ENCODE results near the gene AATF. TPM values are rescaled to one million over a fixed set of nuclear protein-coding genes. Genes with fewer than 3 reads are reported as not detected.

Gene AATF

GRCh38 chr17:37101306-37101705 lies 152.6 kb downstream of the AATF start:
- no peak overlapping the region for H2AK5ac ChIP-seq (ENCODE audit: low read length)
- no peak for DNase-seq
- H2BK120ac ChIP-seq (ENCODE audit: low read depth, low read length): no peak overlapping the region
- H3K27ac ChIP-seq (ENCODE audit: low read depth, low read length): no peak overlapping the region
- no peak overlapping the region for H3K23ac ChIP-seq (ENCODE audit: low read length)
- no peak overlapping the region for H4K5ac ChIP-seq (ENCODE audit: low read length)
- no peaks in the 10 kb centered on the region for H3K79me2 ChIP-seq (ENCODE audit: control insufficient read depth, insufficient read depth, low read length)
- no peaks in the 10 kb centered on the region for H3K4me1 ChIP-seq (ENCODE audit: control insufficient read depth, low read depth, low read length)
- H3K27me3 ChIP-seq (ENCODE audit: insufficient read depth, low read length, poor library complexity): no peaks in the 10 kb centered on the region
- no peak overlapping the region for H3K4me2 ChIP-seq (ENCODE audit: low read length)
- H2BK5ac ChIP-seq (ENCODE audit: low read length): no peak overlapping the region
- H3K18ac ChIP-seq (ENCODE audit: low read length): no peak overlapping the region
- no peak overlapping the region for H3K9ac ChIP-seq (ENCODE audit: low read length)
- H4K8ac ChIP-seq (ENCODE audit: low read depth, low read length): no peak overlapping the region
- WGBS (ENCODE audit: extremely low coverage, insufficient coverage, low lambda C conversion rate): no CpG with 5 or more reads among the region's 2 CpGs
- H2BK15ac ChIP-seq (replicated peaks; ENCODE audit: low read depth): no peak overlapping the region
- no peak overlapping the region for H3K56ac ChIP-seq (ENCODE audit: low read length)
- peaks cover 6% of the 10 kb centered on the region for H3K36me3 ChIP-seq (ENCODE audit: control insufficient read depth, insufficient read depth, low read length)
- H3K4ac ChIP-seq (ENCODE audit: low read depth, low read length): no peak overlapping the region
- H3K4me3 ChIP-seq (ENCODE audit: low read length): no peak overlapping the region
- H3K79me1 ChIP-seq (ENCODE audit: low read length): no peaks in the 10 kb centered on the region

GRCh38 chr17:37103231-37103630 lies 154.5 kb downstream of the AATF start:
- Histone ChIP-seq H3K4me3 (ENCODE audit: low read length) (no peak overlapping the region), H3K36me3 (ENCODE audit: control insufficient read depth, insufficient read depth, low read length) (no peaks in the 10 kb centered on the region), H2BK15ac (replicated peaks; ENCODE audit: low read depth) (no peak overlapping the region), H4K5ac (ENCODE audit: low read length) (no peak overlapping the region), H3K4me2 (ENCODE audit: low read length) (no peak overlapping the region), H3K27me3 (ENCODE audit: insufficient read depth, low read length, poor library complexity) (no peaks in the 10 kb centered on the region), H3K18ac (ENCODE audit: low read length) (no peak overlapping the region), H3K4ac (ENCODE audit: low read depth, low read length) (no peak overlapping the region), H3K9ac (ENCODE audit: low read length) (no peak overlapping the region), H2AK5ac (ENCODE audit: low read length) (no peak overlapping the region), H3K4me1 (ENCODE audit: control insufficient read depth, low read depth, low read length) (peaks cover 4% of the 10 kb centered on the region), H2BK120ac (ENCODE audit: low read depth, low read length) (no peak overlapping the region), H2BK5ac (ENCODE audit: low read length) (no peak overlapping the region), H3K56ac (ENCODE audit: low read length) (no peak overlapping the region), H3K23ac (ENCODE audit: low read length) (no peak overlapping the region), H3K79me2 (ENCODE audit: control insufficient read depth, insufficient read depth, low read length) (no peaks in the 10 kb centered on the region), H4K8ac (ENCODE audit: low read depth, low read length) (no peak overlapping the region), H3K27ac (ENCODE audit: low read depth, low read length) (no peak overlapping the region), H3K79me1 (ENCODE audit: low read length) (no peaks in the 10 kb centered on the region)
- no peak for DNase-seq
- WGBS (ENCODE audit: extremely low coverage, insufficient coverage, low lambda C conversion rate): no CpG with 5 or more reads among the region's 4 CpGs

- Histone ChIP-seq H2AK5ac (ENCODE audit: low read length) (no peak overlapping the region), H3K23ac (ENCODE audit: low read length) (no peak overlapping the region), H4K5ac (ENCODE audit: low read length) (no peak overlapping the region), H3K27ac (ENCODE audit: low read depth, low read length) (no peak overlapping the region), H4K8ac (ENCODE audit: low read depth, low read length) (no peak overlapping the region), H2BK15ac (replicated peaks; ENCODE audit: low read depth) (no peak overlapping the region), H3K4me3 (ENCODE audit: low read length) (no peak overlapping the region), H3K4me1 (ENCODE audit: control insufficient read depth, low read depth, low read length) (peaks cover 8% of the 10 kb centered on the region), H2BK120ac (ENCODE audit: low read depth, low read length) (no peak overlapping the region), H3K79me1 (ENCODE audit: low read length) (no peaks in the 10 kb centered on the region), H3K4ac (ENCODE audit: low read depth, low read length) (no peak overlapping the region), H3K4me2 (ENCODE audit: low read length) (no peak overlapping the region), H3K36me3 (ENCODE audit: control insufficient read depth, insufficient read depth, low read length) (no peaks in the 10 kb centered on the region), H3K18ac (ENCODE audit: low read length) (no peak overlapping the region), H3K27me3 (ENCODE audit: insufficient read depth, low read length, poor library complexity) (no peaks in the 10 kb centered on the region), H3K79me2 (ENCODE audit: control insufficient read depth, insufficient read depth, low read length) (no peaks in the 10 kb centered on the region), H2BK5ac (ENCODE audit: low read length) (no peak overlapping the region), H3K56ac (ENCODE audit: low read length) (no peak overlapping the region), H3K9ac (ENCODE audit: low read length) (no peak overlapping the region)
- no peak for DNase-seq
- WGBS (ENCODE audit: extremely low coverage, insufficient coverage, low lambda C conversion rate): no CpG with 5 or more reads among the region's 1 CpG
Measured at GRCh38 chr17:37106049-37106448, 157.3 kb downstream of the AATF start.

Small RNAs within 50 kb of the gene (small RNA-seq; reads per million reads assigned to genes)
- not detected for gene AC243773.2 (ENCODE audit: insufficient read depth)
- gene MIR2909 (ENCODE audit: insufficient read depth): not detected

Measured in mesendoderm (in vitro differentiated cells).